ENCODE data around the gene C3orf20.

Gene C3orf20

GRCh38 chr3:14820156-14820555 lies 145.2 kb downstream of the C3orf20 start:
- peaks cover 52% of the 10 kb centered on the region for H3K27me3 Mint-ChIP-seq (ENCODE audit: low read depth)
- no peak overlapping the region for H3K4me3 Mint-ChIP-seq
- H3K27ac Mint-ChIP-seq: no peak overlapping the region
- H3K9me3 Mint-ChIP-seq: no peaks in the 10 kb centered on the region
- TF ChIP-seq CTCF (IDR thresholded peaks at IDR 0.05; ENCODE audit: unreplicated experiment in 3 of 3): no peak
- H3K4me1 Mint-ChIP-seq: peaks cover 15% of the 10 kb centered on the region
- peaks cover 4% of the 10 kb centered on the region for H3K36me3 Mint-ChIP-seq (ENCODE audit: low read depth)

GRCh38 chr3:14821151-14821550 lies 146.2 kb downstream of the C3orf20 start:
- Mint-ChIP-seq H3K4me3 (no peak overlapping the region), H3K27ac (no peak overlapping the region), H3K27me3 (ENCODE audit: low read depth) (peaks cover 58% of the 10 kb centered on the region), H3K36me3 (ENCODE audit: low read depth) (peaks cover 4% of the 10 kb centered on the region), H3K4me1 (peaks cover 14% of the 10 kb centered on the region), H3K9me3 (no peaks in the 10 kb centered on the region)
- TF ChIP-seq CTCF (IDR thresholded peaks at IDR 0.05; ENCODE audit: unreplicated experiment in 3 of 3): no peak

- peaks cover 14% of the 10 kb centered on the region for H3K4me1 Mint-ChIP-seq
- no peak overlapping the region for H3K4me3 Mint-ChIP-seq
- H3K27me3 Mint-ChIP-seq (ENCODE audit: low read depth): peaks cover 58% of the 10 kb centered on the region
- peaks cover 4% of the 10 kb centered on the region for H3K36me3 Mint-ChIP-seq (ENCODE audit: low read depth)
- no peak overlapping the region for H3K27ac Mint-ChIP-seq
- H3K9me3 Mint-ChIP-seq: no peaks in the 10 kb centered on the region
- TF ChIP-seq CTCF (IDR thresholded peaks at IDR 0.05; ENCODE audit: unreplicated experiment in 3 of 3): no peak
Measured at GRCh38 chr3:14822134-14822533, 147.2 kb downstream of the C3orf20 start.
